SK-N-SH treated with all-trans-retinoic acid at 6 μM for 48 hours (cell line): ENCODE data around the gene ZFHX3.

Experiments used
- ATAC-seq: fragments of 200-7000 bp; cut with Tn5 transposase; 3 replicates; pipeline ENCODE4 v1.9.1; 2020; ENCODE audit warnings: mild to moderate bottlenecking, moderate library complexity
- ARNTL ChIP-seq: fragments of 450-650 bp; formaldehyde crosslinking; IDR thresholded peaks from 2 replicates; pipeline ENCODE4 v1.5.0; 2020; ENCODE audit warnings: low read depth, mild to moderate bottlenecking, moderate library complexity, borderline replicate concordance
- BACH2 ChIP-seq: fragments of 250-450 bp; sonication (Bioruptor Pico); IDR thresholded peaks from 2 replicates; pipeline ENCODE4 v1.9.0; 2021; ENCODE audit warnings: mild to moderate bottlenecking, borderline replicate concordance
- CSDC2 ChIP-seq: fragments of 250-450 bp; sonication (Bioruptor Pico); IDR thresholded peaks from 2 replicates; pipeline ENCODE4 v1.5.0; 2020; ENCODE audit warnings: mild to moderate bottlenecking, moderate library complexity
- ESRRG ChIP-seq: fragments of 250-450 bp; sonication (Bioruptor Pico); IDR thresholded peaks from 2 replicates; pipeline ENCODE4 v1.6.1; 2021; ENCODE audit warnings: mild to moderate bottlenecking
- GLIS3 ChIP-seq: fragments of 250-450 bp; sonication (Bioruptor Pico); IDR thresholded peaks from 2 replicates; pipeline ENCODE4 v1.5.0; 2020; ENCODE audit warnings: mild to moderate bottlenecking, moderate library complexity
- ISL1 ChIP-seq: fragments of 250-450 bp; sonication (Bioruptor Pico); IDR thresholded peaks from 2 replicates; pipeline ENCODE4 v2.1.2; 2022; ENCODE audit warnings: mild to moderate bottlenecking, moderate library complexity
- OSR1 ChIP-seq: fragments of 250-450 bp; sonication (Bioruptor Pico); IDR thresholded peaks from 2 replicates; pipeline ENCODE4 v1.8.0; 2022; ENCODE audit warnings: moderate library complexity, mild to moderate bottlenecking, inconsistent platforms
- PPARA ChIP-seq: fragments of 250-450 bp; sonication (Bioruptor Pico); IDR thresholded peaks from 2 replicates; pipeline ENCODE4 v1.5.0; 2020; ENCODE audit warnings: mild to moderate bottlenecking, borderline replicate concordance
- RARB ChIP-seq: fragments of 250-450 bp; sonication (Bioruptor Pico); IDR thresholded peaks from 2 replicates; pipeline ENCODE4 v1.8.0; 2021; ENCODE audit warnings: mild to moderate bottlenecking, moderate library complexity
- SNAI2 ChIP-seq: fragments of 250-450 bp; sonication (Bioruptor Pico); IDR thresholded peaks from 2 replicates; pipeline ENCODE4 v1.5.0; 2020; ENCODE audit warnings: mild to moderate bottlenecking, moderate library complexity
- TCF4 ChIP-seq: fragments of 250-450 bp; sonication (Bioruptor Pico); IDR thresholded peaks from 2 replicates; pipeline ENCODE4 v1.8.0; 2021; ENCODE audit warnings: mild to moderate bottlenecking, moderate library complexity, borderline replicate concordance
- TOX ChIP-seq: fragments of 250-450 bp; sonication (Bioruptor Pico); IDR thresholded peaks from 2 replicates; pipeline ENCODE4 v1.8.0; 2021; ENCODE audit warnings: mild to moderate bottlenecking, moderate library complexity, borderline replicate concordance
- ZC3H10 ChIP-seq: fragments of 250-450 bp; sonication (Bioruptor Pico); IDR thresholded peaks from 2 replicates; pipeline ENCODE4 v1.5.1; 2021; ENCODE audit warnings: mild to moderate bottlenecking, moderate library complexity
- ZFP3 ChIP-seq: fragments of 250-450 bp; sonication (Bioruptor Pico); IDR thresholded peaks from 2 replicates; pipeline ENCODE4 v1.5.0; 2020; ENCODE audit warnings: mild to moderate bottlenecking, moderate library complexity
- ZFP30 ChIP-seq: fragments of 450-650 bp; formaldehyde crosslinking; IDR thresholded peaks from 2 replicates; pipeline ENCODE4 v1.5.0; 2022; ENCODE audit warnings: mild to moderate bottlenecking, moderate library complexity
- ZNF565 ChIP-seq: fragments of 450-650 bp; formaldehyde crosslinking; conservative IDR thresholded peaks from 2 replicates; pipeline ENCODE4 v1.5.0; 2020; ENCODE audit warnings: low read depth, mild to moderate bottlenecking, moderate library complexity
- ZNF70 ChIP-seq: fragments of 450-650 bp; formaldehyde crosslinking; IDR thresholded peaks from 2 replicates; pipeline ENCODE4 v1.5.0; 2020; ENCODE audit warnings: mild to moderate bottlenecking, moderate library complexity
- ZNF8 ChIP-seq: fragments of 450-650 bp; formaldehyde crosslinking; IDR thresholded peaks from 2 replicates; pipeline ENCODE4 v1.5.0; 2020; ENCODE audit warnings: mild to moderate bottlenecking, moderate library complexity
- TF ChIP-seq, protein P1 (sequence below): fragments of 250-450 bp; sonication (Bioruptor Pico); IDR thresholded peaks from 2 replicates; pipeline ENCODE4 v1.5.1; 2020; ENCODE audit warnings: low read depth, mild to moderate bottlenecking, moderate library complexity
- TF ChIP-seq, protein P2 (sequence below): fragments of 250-450 bp; sonication (Bioruptor Pico); IDR thresholded peaks from 2 replicates; pipeline ENCODE4 v1.8.0; 2021; ENCODE audit warnings: low read depth, mild to moderate bottlenecking, moderate library complexity, borderline replicate concordance
- TF ChIP-seq, protein P3 (sequence below): fragments of 250-450 bp; sonication (Bioruptor Pico); IDR thresholded peaks from 2 replicates; pipeline ENCODE4 v1.8.0; 2020; ENCODE audit warnings: mild to moderate bottlenecking, moderate library complexity, borderline replicate concordance
- TF ChIP-seq, protein P4 (sequence below): fragments of 250-450 bp; sonication (Bioruptor Pico); IDR thresholded peaks from 2 replicates; pipeline ENCODE4 v1.5.1; 2021; ENCODE audit warnings: mild to moderate bottlenecking, moderate library complexity

Gene ZFHX3

GRCh38 chr16:72859581-72859980, 188.3 kb downstream of the ZFHX3 start:
- TF ChIP-seq ZNF8 (CRISPR knock-in tag) (no peak), PPARA (CRISPR knock-in tag) (no peak), SNAI2 (CRISPR knock-in tag) (no peak), CSDC2 (no peak), TCF4 (CRISPR knock-in tag) (no peak), ZC3H10 (CRISPR knock-in tag) (no peak), ZFP3 (CRISPR knock-in tag) (no peak), ZFP30 (CRISPR knock-in tag) (no peak), OSR1 (no peak), TOX (no peak)
- TF ChIP-seq, protein P1, sequence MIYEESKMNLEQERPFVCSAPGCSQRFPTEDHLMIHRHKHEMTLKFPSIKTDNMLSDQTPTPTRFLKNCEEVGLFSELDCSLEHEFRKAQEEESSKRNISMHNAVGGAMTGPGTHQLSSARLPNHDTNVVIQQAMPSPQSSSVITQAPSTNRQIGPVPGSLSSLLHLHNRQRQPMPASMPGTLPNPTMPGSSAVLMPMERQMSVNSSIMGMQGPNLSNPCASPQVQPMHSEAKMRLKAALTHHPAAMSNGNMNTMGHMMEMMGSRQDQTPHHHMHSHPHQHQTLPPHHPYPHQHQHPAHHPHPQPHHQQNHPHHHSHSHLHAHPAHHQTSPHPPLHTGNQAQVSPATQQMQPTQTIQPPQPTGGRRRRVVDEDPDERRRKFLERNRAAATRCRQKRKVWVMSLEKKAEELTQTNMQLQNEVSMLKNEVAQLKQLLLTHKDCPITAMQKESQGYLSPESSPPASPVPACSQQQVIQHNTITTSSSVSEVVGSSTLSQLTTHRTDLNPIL: no peak
- TF ChIP-seq, protein P2, sequence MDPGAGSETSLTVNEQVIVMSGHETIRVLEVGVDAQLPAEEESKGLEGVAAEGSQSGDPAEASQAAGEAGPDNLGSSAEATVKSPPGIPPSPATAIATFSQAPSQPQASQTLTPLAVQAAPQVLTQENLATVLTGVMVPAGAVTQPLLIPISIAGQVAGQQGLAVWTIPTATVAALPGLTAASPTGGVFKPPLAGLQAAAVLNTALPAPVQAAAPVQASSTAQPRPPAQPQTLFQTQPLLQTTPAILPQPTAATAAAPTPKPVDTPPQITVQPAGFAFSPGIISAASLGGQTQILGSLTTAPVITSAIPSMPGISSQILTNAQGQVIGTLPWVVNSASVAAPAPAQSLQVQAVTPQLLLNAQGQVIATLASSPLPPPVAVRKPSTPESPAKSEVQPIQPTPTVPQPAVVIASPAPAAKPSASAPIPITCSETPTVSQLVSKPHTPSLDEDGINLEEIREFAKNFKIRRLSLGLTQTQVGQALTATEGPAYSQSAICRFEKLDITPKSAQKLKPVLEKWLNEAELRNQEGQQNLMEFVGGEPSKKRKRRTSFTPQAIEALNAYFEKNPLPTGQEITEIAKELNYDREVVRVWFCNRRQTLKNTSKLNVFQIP (CRISPR knock-in tag): no peak
- no peak for ATAC-seq

DNA sequence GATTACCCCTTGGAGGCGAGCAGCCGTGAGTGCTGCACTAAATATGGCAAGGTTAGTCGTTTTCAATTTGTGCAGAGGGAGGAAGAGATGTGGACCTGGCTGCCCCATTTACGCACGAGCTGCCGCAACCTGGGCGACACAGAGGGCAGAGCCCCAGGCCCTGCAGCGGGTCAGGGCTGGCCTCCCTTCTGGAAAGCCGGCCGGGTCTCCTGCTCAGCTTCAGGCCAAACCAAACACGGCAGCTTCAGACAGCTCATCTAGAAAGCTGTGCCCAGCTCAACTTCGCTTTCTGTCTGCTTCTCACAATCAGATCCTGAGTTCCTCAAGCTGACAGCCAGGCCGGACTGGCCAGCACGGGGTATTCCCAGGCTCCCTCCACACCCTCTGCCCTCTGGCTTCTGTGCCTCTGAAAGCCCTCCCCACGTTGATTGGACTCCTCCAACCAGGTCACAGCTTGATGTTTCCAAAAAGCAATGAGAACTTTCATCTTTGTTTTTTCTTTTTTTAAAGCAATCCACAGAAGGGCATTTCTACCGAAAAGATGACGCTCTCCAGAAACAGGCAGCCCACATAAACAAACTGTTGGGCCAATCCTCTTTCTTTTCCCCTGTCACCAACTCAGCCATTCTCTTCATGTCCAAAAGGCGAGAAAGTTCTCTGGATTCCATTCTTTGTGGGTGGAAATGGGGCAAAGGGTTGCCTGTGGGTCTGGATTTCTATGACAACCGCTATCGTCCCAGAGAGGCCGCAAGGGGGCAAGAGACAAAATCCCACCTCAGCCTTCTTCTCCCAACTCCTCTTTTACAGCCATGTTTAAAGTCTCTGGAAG, 189.0 kb downstream of the ZFHX3 start:
- TF ChIP-seq SNAI2 (CRISPR knock-in tag) (no peak), ZFP30 (CRISPR knock-in tag) (no peak), ISL1 (CRISPR knock-in tag) (no peak), GLIS3 (CRISPR knock-in tag) (no peak), PPARA (CRISPR knock-in tag) (no peak), CSDC2 (no peak), OSR1 (no peak), BACH2 (CRISPR knock-in tag) (no peak), ARNTL (no peak), ZNF8 (CRISPR knock-in tag) (no peak), ESRRG (no peak), ZFP3 (CRISPR knock-in tag) (no peak), ZC3H10 (CRISPR knock-in tag) (no peak), RARB (CRISPR knock-in tag) (no peak), ZNF565 (CRISPR knock-in tag) (no peak), ZNF70 (CRISPR knock-in tag) (no peak)
- TF ChIP-seq, protein P2 (CRISPR knock-in tag): no peak
- TF ChIP-seq, protein P3, sequence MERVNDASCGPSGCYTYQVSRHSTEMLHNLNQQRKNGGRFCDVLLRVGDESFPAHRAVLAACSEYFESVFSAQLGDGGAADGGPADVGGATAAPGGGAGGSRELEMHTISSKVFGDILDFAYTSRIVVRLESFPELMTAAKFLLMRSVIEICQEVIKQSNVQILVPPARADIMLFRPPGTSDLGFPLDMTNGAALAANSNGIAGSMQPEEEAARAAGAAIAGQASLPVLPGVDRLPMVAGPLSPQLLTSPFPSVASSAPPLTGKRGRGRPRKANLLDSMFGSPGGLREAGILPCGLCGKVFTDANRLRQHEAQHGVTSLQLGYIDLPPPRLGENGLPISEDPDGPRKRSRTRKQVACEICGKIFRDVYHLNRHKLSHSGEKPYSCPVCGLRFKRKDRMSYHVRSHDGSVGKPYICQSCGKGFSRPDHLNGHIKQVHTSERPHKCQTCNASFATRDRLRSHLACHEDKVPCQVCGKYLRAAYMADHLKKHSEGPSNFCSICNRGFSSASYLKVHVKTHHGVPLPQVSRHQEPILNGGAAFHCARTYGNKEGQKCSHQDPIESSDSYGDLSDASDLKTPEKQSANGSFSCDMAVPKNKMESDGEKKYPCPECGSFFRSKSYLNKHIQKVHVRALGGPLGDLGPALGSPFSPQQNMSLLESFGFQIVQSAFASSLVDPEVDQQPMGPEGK (CRISPR knock-in tag): no peak
- TF ChIP-seq, protein P4, sequence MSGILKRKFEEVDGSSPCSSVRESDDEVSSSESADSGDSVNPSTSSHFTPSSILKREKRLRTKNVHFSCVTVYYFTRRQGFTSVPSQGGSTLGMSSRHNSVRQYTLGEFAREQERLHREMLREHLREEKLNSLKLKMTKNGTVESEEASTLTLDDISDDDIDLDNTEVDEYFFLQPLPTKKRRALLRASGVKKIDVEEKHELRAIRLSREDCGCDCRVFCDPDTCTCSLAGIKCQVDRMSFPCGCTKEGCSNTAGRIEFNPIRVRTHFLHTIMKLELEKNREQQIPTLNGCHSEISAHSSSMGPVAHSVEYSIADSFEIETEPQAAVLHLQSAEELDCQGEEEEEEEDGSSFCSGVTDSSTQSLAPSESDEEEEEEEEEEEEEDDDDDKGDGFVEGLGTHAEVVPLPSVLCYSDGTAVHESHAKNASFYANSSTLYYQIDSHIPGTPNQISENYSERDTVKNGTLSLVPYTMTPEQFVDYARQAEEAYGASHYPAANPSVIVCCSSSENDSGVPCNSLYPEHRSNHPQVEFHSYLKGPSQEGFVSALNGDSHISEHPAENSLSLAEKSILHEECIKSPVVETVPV (CRISPR knock-in tag): no peak
- peak; percentile 74 for ATAC-seq
